Activated CD8-positive, alpha-beta T cell treated with anti-CD3 and anti-CD28 coated beads for 36 hours (primary cell): ENCODE data around the gene HDHD3. TPM values are rescaled to one million over a fixed set of nuclear protein-coding genes. Genes with fewer than 3 reads are reported as not detected.

Source experiments
- ATAC-seq: fragments of 200-7000 bp; cut with Tn5 transposase; one replicate; pipeline ENCODE4 v1.10.0; 2021; ENCODE audit warnings: mild to moderate bottlenecking, moderate library complexity
- CTCF ChIA-PET: fragments of 350-600 bp; sonication (Branson Sonifier 250); formaldehyde crosslinking; loops from one replicate; lab custom pipeline; 2021; ENCODE audit warnings: antibody characterized with exemption; lab: Charles Lee
- POLR2A ChIA-PET: fragments of 350-600 bp; sonication (Branson Sonifier 250); formaldehyde crosslinking; loops from one replicate; lab custom pipeline; 2021; ENCODE audit warnings: antibody characterized with exemption; lab: Charles Lee
- DNase-seq: peaks from one replicate; pipeline ENCODE4 v3.0.0-alpha.2; 2020
- H3K27ac Mint-ChIP-seq: one replicate; pipeline ENCODE4 v1.8.0; 2021; ENCODE audit warnings: mild to moderate bottlenecking, mixed read lengths
- H3K27me3 Mint-ChIP-seq: one replicate; pipeline ENCODE4 v1.8.0; 2021; ENCODE audit warnings: mixed read lengths
- H3K36me3 Mint-ChIP-seq: one replicate; pipeline ENCODE4 v1.8.0; 2021; ENCODE audit warnings: low read depth, mixed read lengths
- H3K4me1 Mint-ChIP-seq: one replicate; pipeline ENCODE4 v1.8.0; 2021; ENCODE audit warnings: low read depth, mixed read lengths
- H3K4me3 Mint-ChIP-seq: one replicate; pipeline ENCODE4 v1.8.0; 2021; ENCODE audit warnings: mild to moderate bottlenecking, moderate library complexity, mixed read lengths
- H3K9me3 Mint-ChIP-seq: one replicate; pipeline ENCODE4 v1.8.0; 2021; ENCODE audit warnings: mixed read lengths
- intact Hi-C: fragments of 100-400 bp; cut with micrococcal nuclease; formaldehyde crosslinking; loops from one replicate; pipeline ENCODE4 v1.10.0; 2022
- total RNA-seq, 2 experiments: library from RNA; stranded (reverse); gene quantifications; one replicate each; pipeline ENCODE4 v1.2.3, GENCODE V29; 2021
- TF ChIP-seq, protein P1 (sequence below): fragments of 200-600 bp; IDR thresholded peaks from one replicate; pipeline ENCODE4 v1.8.0; 2022; ENCODE audit warnings: antibody characterized with exemption, mild to moderate bottlenecking

Gene HDHD3
- total RNA-seq, 2 experiments from 2014 or later, result 11.6 to 13.3 TPM

DNA sequence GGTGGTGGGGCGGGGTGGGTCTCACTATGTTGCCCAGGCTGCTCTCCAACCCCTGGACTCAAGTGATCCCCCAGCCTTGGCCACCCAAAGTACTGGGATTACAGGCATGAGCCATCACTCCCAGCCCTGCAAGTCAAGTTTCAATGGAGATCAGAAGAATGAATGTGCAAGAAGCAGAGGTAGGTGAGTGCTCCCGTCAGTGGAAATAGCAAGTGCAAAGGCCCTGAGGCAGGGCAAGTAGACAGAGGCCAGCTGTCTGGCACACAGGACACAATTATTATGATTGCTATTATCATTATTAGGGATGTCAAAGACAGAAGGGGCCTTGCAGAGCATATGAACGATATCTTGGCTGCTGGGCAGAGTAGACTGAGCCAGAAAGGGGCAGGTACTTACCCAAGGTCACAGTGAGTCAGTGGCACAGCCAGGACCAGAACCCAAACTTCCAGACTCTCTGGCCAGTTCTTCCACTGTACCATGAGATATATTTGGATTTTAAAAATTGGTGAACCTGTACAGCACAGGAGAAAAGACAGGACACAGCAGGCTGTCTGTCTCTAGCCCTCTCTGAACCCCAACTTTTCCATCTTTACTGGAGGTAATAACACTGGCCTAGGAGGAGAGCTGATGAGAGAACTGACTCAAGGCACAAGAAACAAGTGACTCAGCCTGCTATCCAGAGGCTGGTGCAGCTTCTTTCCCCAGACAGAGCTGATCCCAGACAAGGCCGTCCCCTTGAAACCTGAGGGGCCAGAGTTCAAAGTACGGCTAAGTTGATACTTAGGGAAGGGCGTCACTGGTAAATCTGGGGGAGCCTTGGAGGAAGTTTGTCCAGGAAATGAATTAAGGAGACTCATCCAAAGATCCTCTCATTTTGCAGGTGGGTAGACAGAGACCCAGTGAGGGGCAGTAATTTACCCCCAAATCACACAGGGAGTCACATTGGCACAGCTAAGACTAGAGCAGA, 1.4 kb downstream of the HDHD3 start:
- CTCF ChIA-PET, result interaction anchor here (0.7 to 1.8 kb wide), 4 partner anchors 26 to 339 kb away, joined by 3 to 6 read pairs (median 4); partner anchors contain the start of genes ALAD, CDC26 and PRPF4
- H3K4me3 Mint-ChIP-seq, result peak overlapping the region; percentile 81
- DNase-seq (no peak), ATAC-seq (no peak)
- no peaks in the 10 kb centered on the region for H3K9me3 Mint-ChIP-seq
- no peaks in the 10 kb centered on the region for H3K27me3 Mint-ChIP-seq
- TF ChIP-seq, protein P1, sequence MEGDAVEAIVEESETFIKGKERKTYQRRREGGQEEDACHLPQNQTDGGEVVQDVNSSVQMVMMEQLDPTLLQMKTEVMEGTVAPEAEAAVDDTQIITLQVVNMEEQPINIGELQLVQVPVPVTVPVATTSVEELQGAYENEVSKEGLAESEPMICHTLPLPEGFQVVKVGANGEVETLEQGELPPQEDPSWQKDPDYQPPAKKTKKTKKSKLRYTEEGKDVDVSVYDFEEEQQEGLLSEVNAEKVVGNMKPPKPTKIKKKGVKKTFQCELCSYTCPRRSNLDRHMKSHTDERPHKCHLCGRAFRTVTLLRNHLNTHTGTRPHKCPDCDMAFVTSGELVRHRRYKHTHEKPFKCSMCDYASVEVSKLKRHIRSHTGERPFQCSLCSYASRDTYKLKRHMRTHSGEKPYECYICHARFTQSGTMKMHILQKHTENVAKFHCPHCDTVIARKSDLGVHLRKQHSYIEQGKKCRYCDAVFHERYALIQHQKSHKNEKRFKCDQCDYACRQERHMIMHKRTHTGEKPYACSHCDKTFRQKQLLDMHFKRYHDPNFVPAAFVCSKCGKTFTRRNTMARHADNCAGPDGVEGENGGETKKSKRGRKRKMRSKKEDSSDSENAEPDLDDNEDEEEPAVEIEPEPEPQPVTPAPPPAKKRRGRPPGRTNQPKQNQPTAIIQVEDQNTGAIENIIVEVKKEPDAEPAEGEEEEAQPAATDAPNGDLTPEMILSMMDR, result no peak
- H3K36me3 Mint-ChIP-seq, result peaks cover 6% of the 10 kb centered on the region
- intact Hi-C loops, result no loop called here
- H3K27ac Mint-ChIP-seq, result peak overlapping the region; percentile 78
- POLR2A ChIA-PET, result interaction anchor here (0.9 kb wide), 1 partner anchor 100 kb away, joined by 3 read pairs; the partner anchor contains the start of genes CDC26 and PRPF4
- peaks cover 13% of the 10 kb centered on the region for H3K4me1 Mint-ChIP-seq

DNA sequence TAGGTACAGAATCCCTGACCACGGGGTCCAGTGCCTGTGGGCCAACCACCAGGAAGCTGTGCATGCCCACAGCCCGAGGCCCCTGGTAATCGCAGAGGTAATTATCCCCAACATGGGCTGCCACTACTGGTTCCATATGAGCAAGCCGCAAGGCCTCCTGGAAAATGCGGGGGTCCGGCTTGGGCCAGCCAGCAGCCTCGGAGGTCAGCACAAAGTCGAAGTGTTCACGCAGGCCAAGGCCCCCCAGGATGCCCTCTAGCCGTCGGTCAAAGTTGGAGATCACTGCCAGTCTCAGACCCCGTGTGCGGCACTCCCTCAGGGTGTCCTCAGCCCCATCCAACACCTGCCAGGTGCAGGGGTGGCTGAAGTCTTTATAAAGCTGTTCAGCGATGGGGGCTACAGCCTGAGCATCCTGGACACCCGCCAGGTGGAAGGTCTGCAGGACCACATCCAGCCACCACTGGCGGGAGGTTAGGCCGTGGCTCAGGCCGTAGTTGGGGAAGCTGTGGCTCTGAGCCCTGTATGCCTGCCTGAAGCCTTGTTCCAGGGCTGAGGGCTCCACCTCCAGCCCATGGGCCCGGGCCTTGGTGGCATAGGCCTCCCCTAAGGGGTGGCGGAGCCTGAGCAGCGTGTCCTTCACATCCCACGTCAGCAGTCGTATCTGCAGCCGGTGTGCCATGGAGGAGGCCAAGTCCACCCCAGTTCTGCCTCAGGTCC, 3.0 kb downstream of the HDHD3 start:
- DNase-seq, result no peak
- TF ChIP-seq, protein P1, result no peak
- H3K9me3 Mint-ChIP-seq, result no peaks in the 10 kb centered on the region
- CTCF ChIA-PET, result interaction anchor here (1.1 kb wide), 1 partner anchor 66 kb away, joined by 3 read pairs; no protein-coding TSS in a partner anchor
- no peaks in the 10 kb centered on the region for H3K27me3 Mint-ChIP-seq
- peaks cover 6% of the 10 kb centered on the region for H3K36me3 Mint-ChIP-seq
- peaks cover 13% of the 10 kb centered on the region for H3K4me1 Mint-ChIP-seq
- ATAC-seq, result no peak
- no peak overlapping the region for H3K4me3 Mint-ChIP-seq
- POLR2A ChIA-PET, result interaction anchor here (0.9 kb wide), 1 partner anchor 99 kb away, joined by 3 read pairs; the partner anchor contains the start of genes CDC26 and PRPF4
- intact Hi-C loops, result no loop called here
- H3K27ac Mint-ChIP-seq, result no peak overlapping the region

DNA sequence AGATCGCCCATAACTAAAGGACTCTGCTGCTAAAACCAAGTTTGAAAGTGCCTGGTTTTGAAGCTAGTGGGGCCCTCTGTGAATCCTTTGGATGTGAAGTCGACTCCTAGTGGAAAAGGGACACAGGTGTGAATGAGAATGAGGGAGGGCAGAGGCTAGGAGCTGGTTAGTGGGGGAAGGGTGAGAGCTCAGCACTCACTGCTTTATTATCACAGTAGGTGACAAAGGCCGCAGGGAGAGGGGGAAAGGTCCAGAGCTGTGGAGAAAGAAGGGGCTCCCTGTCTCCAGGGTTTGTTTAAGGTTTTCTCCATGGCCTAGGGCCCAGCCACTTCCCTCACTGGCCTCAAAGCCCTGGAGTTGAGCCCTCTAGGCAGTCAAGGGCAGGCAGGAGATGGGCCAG, 3.5 kb downstream of the HDHD3 start:
- DNase-seq (no peak), ATAC-seq (no peak)
- Mint-ChIP-seq H3K27me3 (no peaks in the 10 kb centered on the region), H3K27ac (no peak overlapping the region), H3K4me3 (no peak overlapping the region), H3K36me3 (peaks cover 6% of the 10 kb centered on the region), H3K4me1 (peaks cover 13% of the 10 kb centered on the region), H3K9me3 (no peaks in the 10 kb centered on the region)
- TF ChIP-seq, protein P1, result no peak
- POLR2A ChIA-PET, result no interaction called here
- CTCF ChIA-PET, result no interaction called here
- intact Hi-C loops, result no loop called here

DNA sequence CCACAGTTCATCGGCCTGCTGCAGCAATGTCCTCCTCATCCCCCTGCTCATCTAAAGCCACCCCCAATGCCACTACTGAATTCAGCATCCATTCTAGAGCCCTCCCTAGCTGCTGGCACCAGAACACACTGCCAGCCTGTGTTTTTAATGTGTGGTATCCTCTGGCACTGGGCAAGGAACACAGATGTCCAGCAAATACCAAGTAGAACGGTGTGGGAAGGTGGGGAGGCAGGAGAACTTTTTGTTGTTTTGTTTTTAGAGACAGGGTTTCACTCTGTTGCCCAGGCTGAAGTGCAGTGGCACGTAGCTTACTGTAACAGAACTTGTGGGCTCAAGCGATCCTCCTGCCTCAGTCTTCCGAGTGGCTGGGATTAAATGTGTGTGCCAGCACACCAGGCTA, 4.7 kb downstream of the HDHD3 start:
- intact Hi-C loops, result no loop called here
- Mint-ChIP-seq H3K4me1 (peaks cover 13% of the 10 kb centered on the region), H3K27ac (no peak overlapping the region), H3K4me3 (no peak overlapping the region), H3K27me3 (no peaks in the 10 kb centered on the region), H3K36me3 (peaks cover 6% of the 10 kb centered on the region), H3K9me3 (no peaks in the 10 kb centered on the region)
- CTCF ChIA-PET, result interaction anchor here (0.9 kb wide), 1 partner anchor 10 kb away, joined by 4 read pairs; no protein-coding TSS in a partner anchor
- DNase-seq, result no peak
- no peak for ATAC-seq
- TF ChIP-seq, protein P1, result no peak
- POLR2A ChIA-PET, result interaction anchor here (1.3 kb wide), 1 partner anchor 20 kb away, joined by 3 read pairs; no protein-coding TSS in a partner anchor
